ENCODE data around the gene YPEL2.

Gene YPEL2

DNA sequence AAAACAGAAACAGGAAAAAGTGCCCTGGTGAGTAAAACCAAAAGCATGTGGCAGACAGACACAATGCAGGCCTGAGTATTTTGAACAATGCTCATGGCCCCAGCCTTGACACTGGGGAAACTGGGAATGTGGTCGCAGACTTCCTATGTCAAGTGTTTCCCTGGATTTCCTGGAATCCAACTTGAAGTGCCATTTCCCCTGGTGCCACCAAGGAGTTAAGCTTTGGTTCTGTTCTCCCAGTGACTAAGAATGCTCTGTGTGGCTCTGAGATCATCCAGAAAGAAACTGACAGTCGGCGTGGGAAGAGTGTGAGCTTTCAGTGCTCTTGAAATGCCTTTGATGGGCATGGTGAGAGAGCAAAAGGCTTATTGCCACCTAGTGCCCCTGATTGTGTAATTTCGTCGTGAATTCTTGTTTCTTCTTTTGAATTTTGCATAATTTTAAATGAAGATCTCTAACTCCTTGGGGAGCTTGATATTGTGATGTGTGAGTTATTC, 96.0 kb downstream of the YPEL2 start (continued):
- no peak for TF ChIP-seq ZNF341 (tag by site-specific recombination; IDR thresholded peaks at IDR 0.05; ENCODE audit: low read depth)
- no peak for TF ChIP-seq KLF17 (tag by site-specific recombination; IDR thresholded peaks at IDR 0.05)
- TF ChIP-seq ZNF133 (tag by site-specific recombination; IDR thresholded peaks at IDR 0.05) = no peak
- TF ChIP-seq, protein P1, sequence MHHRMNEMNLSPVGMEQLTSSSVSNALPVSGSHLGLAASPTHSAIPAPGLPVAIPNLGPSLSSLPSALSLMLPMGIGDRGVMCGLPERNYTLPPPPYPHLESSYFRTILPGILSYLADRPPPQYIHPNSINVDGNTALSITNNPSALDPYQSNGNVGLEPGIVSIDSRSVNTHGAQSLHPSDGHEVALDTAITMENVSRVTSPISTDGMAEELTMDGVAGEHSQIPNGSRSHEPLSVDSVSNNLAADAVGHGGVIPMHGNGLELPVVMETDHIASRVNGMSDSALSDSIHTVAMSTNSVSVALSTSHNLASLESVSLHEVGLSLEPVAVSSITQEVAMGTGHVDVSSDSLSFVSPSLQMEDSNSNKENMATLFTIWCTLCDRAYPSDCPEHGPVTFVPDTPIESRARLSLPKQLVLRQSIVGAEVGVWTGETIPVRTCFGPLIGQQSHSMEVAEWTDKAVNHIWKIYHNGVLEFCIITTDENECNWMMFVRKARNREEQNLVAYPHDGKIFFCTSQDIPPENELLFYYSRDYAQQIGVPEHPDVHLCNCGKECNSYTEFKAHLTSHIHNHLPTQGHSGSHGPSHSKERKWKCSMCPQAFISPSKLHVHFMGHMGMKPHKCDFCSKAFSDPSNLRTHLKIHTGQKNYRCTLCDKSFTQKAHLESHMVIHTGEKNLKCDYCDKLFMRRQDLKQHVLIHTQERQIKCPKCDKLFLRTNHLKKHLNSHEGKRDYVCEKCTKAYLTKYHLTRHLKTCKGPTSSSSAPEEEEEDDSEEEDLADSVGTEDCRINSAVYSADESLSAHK (tag by site-specific recombination; IDR thresholded peaks at IDR 0.05) = no peak
- no peak for TF ChIP-seq ZBTB20 (tag by site-specific recombination; IDR thresholded peaks at IDR 0.05)

DNA sequence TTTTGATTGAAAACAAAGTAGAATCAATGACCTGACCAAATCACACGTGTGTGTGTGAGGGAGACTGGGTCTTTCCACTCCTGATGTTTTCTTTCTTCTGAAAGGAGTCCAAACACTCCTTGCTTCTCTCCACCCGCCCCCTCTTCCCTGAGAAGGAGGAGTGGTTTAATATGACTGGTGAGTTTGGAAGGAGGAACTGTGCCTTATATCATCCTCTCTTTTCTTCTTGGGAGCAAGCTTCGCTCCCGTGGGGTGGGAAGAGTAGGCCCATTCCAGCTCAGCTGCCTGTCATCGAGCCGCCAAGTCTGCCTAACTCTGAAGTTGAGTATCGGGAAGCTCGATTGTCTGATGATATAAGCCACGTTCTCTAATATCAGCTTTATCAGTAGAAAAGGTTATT, 96.5 kb downstream of the YPEL2 start:
- CTCF ChIA-PET = interaction anchor here (0.6 to 4.0 kb wide), 4 partner anchors 11 to 111 kb away, joined by 3 to 16 read pairs (median 5); no protein-coding TSS in a partner anchor
- TF ChIP-seq ZIC2 (tag by site-specific recombination; IDR thresholded peaks at IDR 0.05) = no peak
- TF ChIP-seq ZNF24 (tag by site-specific recombination; IDR thresholded peaks at IDR 0.05) = no peak
- TF ChIP-seq ZFP41 (tag by site-specific recombination; IDR thresholded peaks at IDR 0.05; ENCODE audit: borderline replicate concordance) = no peak
- TF ChIP-seq YY2 (tag by site-specific recombination; IDR thresholded peaks at IDR 0.05) = no peak
- TF ChIP-seq ZNF677 (tag by site-specific recombination; IDR thresholded peaks at IDR 0.05) = no peak
- no peak for TF ChIP-seq GLI2 (tag by site-specific recombination; IDR thresholded peaks at IDR 0.05; ENCODE audit: borderline replicate concordance, low read depth)
- no peak for TF ChIP-seq ZNF169 (tag by site-specific recombination; IDR thresholded peaks at IDR 0.05)
- no peak for TF ChIP-seq ZBTB7A (tag by site-specific recombination; IDR thresholded peaks at IDR 0.05; ENCODE audit: low read depth)
- no peak for TF ChIP-seq ZNF404 (tag by site-specific recombination; IDR thresholded peaks at IDR 0.05)
- no peak for TF ChIP-seq ZNF518A (tag by site-specific recombination; conservative IDR thresholded peaks at IDR 0.05; ENCODE audit: low read depth)
- TF ChIP-seq, protein P2, sequence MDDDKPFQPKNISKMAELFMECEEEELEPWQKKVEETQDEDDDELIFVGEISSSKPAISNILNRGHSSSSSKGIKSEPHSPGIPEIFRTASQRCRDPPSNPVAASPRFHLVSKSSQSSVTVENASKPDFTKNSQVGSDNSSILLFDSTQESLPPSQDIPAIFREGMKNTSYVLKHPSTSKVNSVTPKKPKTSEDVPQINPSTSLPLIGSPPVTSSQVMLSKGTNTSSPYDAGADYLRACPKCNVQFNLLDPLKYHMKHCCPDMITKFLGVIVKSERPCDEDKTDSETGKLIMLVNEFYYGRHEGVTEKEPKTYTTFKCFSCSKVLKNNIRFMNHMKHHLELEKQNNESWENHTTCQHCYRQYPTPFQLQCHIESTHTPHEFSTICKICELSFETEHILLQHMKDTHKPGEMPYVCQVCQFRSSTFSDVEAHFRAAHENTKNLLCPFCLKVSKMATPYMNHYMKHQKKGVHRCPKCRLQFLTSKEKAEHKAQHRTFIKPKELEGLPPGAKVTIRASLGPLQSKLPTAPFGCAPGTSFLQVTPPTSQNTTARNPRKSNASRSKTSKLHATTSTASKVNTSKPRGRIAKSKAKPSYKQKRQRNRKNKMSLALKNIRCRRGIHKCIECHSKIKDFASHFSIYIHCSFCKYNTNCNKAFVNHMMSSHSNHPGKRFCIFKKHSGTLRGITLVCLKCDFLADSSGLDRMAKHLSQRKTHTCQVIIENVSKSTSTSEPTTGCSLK (tag by site-specific recombination; IDR thresholded peaks at IDR 0.05) = no peak
- no peak for TF ChIP-seq ZNF155 (tag by site-specific recombination; IDR thresholded peaks at IDR 0.05)
- TF ChIP-seq ZNF629 (tag by site-specific recombination; IDR thresholded peaks at IDR 0.05) = no peak
- no peak for TF ChIP-seq ZNF707 (tag by site-specific recombination; IDR thresholded peaks at IDR 0.05)
- no peak for TF ChIP-seq GLIS2 (tag by site-specific recombination; IDR thresholded peaks at IDR 0.05)
- H3K27ac ChIP-seq (ENCODE audit: extremely low read depth, low read depth, low read length) = no peak overlapping the region

More for the DNA sequence above, 96.5 kb downstream of the YPEL2 start:
- no peaks in the 10 kb centered on the region for H3K36me3 ChIP-seq (ENCODE audit: control insufficient read depth in 2 of 2, insufficient read depth in 1 of 2, low read length in 2 of 2)
- H3K4me3 ChIP-seq (ENCODE audit: low read depth, low read length) = no peak overlapping the region
- POLR2A ChIA-PET = no interaction called here
- no peaks in the 10 kb centered on the region; the same call in 1 of the 2 replicates for H3K4me1 ChIP-seq (ENCODE audit: control insufficient read depth, insufficient read depth, low read length)
- peaks cover 2% of the 10 kb centered on the region; the same call in 1 of the 2 replicates for H3K9me3 ChIP-seq (ENCODE audit: control insufficient read depth, insufficient read depth, low read depth, low read length)

All from HEK293 (cell line).